TTC549 (cell line): ENCODE results near the gene LIN9.
"Not testable (repeated sequence)": the region's sequence is repeated elsewhere in the genome, so short reads cannot be mapped to it uniquely, and the experiment has no call there.

Source experiments
- FAIRE-seq: peaks from 2 replicates; lab custom pipeline; 2012; peaks lifted over from hg19 to GRCh38; lab: Jason Lieb, UNC

LIN9 gene

GRCh38 chr1:226308723-226309397 lies at the start of gene LIN9:
Gene LIN9 (minus strand): TSS chr1:226309164. CDS start chr1:226309139, 25 bp downstream.
- no peak for FAIRE-seq

GRCh38 chr1:226357416-226357815 lies 48.5 kb upstream of the LIN9 start:
- FAIRE-seq = no peak

GRCh38 chr1:226355669-226356551 lies 46.9 kb upstream of the LIN9 start:
- FAIRE-seq = no peak

- FAIRE-seq = no peak
Measured at GRCh38 chr1:226355016-226355415, 46.1 kb upstream of the LIN9 start.

- FAIRE-seq = no peak
Measured at GRCh38 chr1:226353698-226354525, 44.9 kb upstream of the LIN9 start.

GRCh38 chr1:226351709-226352108 lies 42.7 kb upstream of the LIN9 start:
- no peak for FAIRE-seq

- no peak for FAIRE-seq
Measured at GRCh38 chr1:226350519-226350865, 41.5 kb upstream of the LIN9 start.

GRCh38 chr1:226349801-226350518 lies 41.0 kb upstream of the LIN9 start:
- FAIRE-seq = no peak

- no peak for FAIRE-seq
Measured at GRCh38 chr1:226349081-226349480, 40.1 kb upstream of the LIN9 start.

- FAIRE-seq = no peak
Measured at GRCh38 chr1:226344441-226345259, 35.7 kb upstream of the LIN9 start.

- FAIRE-seq = no peak
Measured at GRCh38 chr1:226342656-226343055, 33.7 kb upstream of the LIN9 start.

- not testable (repeated sequence) for FAIRE-seq
Measured at GRCh38 chr1:226340111-226340510, 31.1 kb upstream of the LIN9 start.

GRCh38 chr1:226337276-226337875 lies 28.4 kb upstream of the LIN9 start:
- no peak for FAIRE-seq

GRCh38 chr1:226335661-226336060 lies 26.7 kb upstream of the LIN9 start:
- no peak for FAIRE-seq

- FAIRE-seq = no peak
Measured at GRCh38 chr1:226332947-226333346, 24.0 kb upstream of the LIN9 start.

GRCh38 chr1:226329237-226329636 lies 20.3 kb upstream of the LIN9 start:
- no peak for FAIRE-seq

GRCh38 chr1:226327761-226328162 lies 18.8 kb upstream of the LIN9 start:
- no peak for FAIRE-seq

GRCh38 chr1:226325178-226325577 lies 16.2 kb upstream of the LIN9 start:
- no peak for FAIRE-seq

GRCh38 chr1:226324479-226324878 lies 15.5 kb upstream of the LIN9 start:
- no peak for FAIRE-seq

- FAIRE-seq = no peak
Measured at GRCh38 chr1:226322986-226323385, 14.0 kb upstream of the LIN9 start.

GRCh38 chr1:226320930-226321329 lies 12.0 kb upstream of the LIN9 start:
- FAIRE-seq = no peak
